NT2/D1 (cell line): ENCODE measurements around the gene SDHC.

Source experiments
- SUZ12 ChIP-seq: IDR thresholded peaks from 2 replicates; pipeline ENCODE4 v1.6.1; 2011; ENCODE audit not compliant: insufficient read length, insufficient read depth; ENCODE audit errors: extremely low read depth
- YY1 ChIP-seq: IDR thresholded peaks from 2 replicates; pipeline ENCODE4 v1.6.1; 2011; ENCODE audit not compliant: insufficient read length, insufficient read depth
- ZNF274 ChIP-seq: IDR thresholded peaks from 2 replicates; pipeline ENCODE4 v1.6.1; 2011; ENCODE audit warnings: mild to moderate bottlenecking, low read depth, low read length

GRCh38 chr1:161359291-161359690, 45.1 kb downstream of the SDHC start:
- TF ChIP-seq ZNF274 (no peak), SUZ12 (no peak), YY1 (no peak)
